Fibroblast of villous mesenchyme (primary cell): ENCODE measurements around the gene FAT1. TPM values are rescaled to one million over a fixed set of nuclear protein-coding genes. Genes with fewer than 3 reads are reported as not detected.

ENCODE experiments used
- DNase-seq: peaks from one replicate; pipeline ENCODE4 v3.0.0-alpha.2; 2010; ENCODE audit warnings: low read depth
- H3K4me3 ChIP-seq: 2 replicates; pipeline ENCODE4 v1.5.1; 2011; ENCODE audit warnings: low read depth, mild to moderate bottlenecking, low read length
- total RNA-seq: library from RNA; depleted of rRNA; stranded (reverse); fragments of >200 nt; gene quantifications from 2 replicates; pipeline ENCODE4 v1.2.3, GENCODE V29; 2012
- TF ChIP-seq, protein P1 (sequence below): IDR thresholded peaks from 2 replicates; pipeline ENCODE4 v1.5.1; 2012; ENCODE audit warnings: low read depth, mild to moderate bottlenecking, low read length; ENCODE audit not compliant: insufficient read depth

FAT1 gene
- total RNA-seq, 1 donor, result 454 TPM

- DNase-seq, result peak; percentile 88
- peak overlapping the region; percentile 48 for H3K4me3 ChIP-seq
- TF ChIP-seq, protein P1, sequence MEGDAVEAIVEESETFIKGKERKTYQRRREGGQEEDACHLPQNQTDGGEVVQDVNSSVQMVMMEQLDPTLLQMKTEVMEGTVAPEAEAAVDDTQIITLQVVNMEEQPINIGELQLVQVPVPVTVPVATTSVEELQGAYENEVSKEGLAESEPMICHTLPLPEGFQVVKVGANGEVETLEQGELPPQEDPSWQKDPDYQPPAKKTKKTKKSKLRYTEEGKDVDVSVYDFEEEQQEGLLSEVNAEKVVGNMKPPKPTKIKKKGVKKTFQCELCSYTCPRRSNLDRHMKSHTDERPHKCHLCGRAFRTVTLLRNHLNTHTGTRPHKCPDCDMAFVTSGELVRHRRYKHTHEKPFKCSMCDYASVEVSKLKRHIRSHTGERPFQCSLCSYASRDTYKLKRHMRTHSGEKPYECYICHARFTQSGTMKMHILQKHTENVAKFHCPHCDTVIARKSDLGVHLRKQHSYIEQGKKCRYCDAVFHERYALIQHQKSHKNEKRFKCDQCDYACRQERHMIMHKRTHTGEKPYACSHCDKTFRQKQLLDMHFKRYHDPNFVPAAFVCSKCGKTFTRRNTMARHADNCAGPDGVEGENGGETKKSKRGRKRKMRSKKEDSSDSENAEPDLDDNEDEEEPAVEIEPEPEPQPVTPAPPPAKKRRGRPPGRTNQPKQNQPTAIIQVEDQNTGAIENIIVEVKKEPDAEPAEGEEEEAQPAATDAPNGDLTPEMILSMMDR, result no peak
These were observed 153.3 kb downstream of the FAT1 start for GRCh38 chr4:186570193-186570996.

GRCh38 chr4:186569533-186570192 lies 154.0 kb downstream of the FAT1 start:
- DNase-seq, result no peak
- TF ChIP-seq, protein P1, result no peak
- H3K4me3 ChIP-seq, result peak overlapping the region; percentile 48

GRCh38 chr4:186566068-186566467 lies 157.6 kb downstream of the FAT1 start:
- no peak overlapping the region for H3K4me3 ChIP-seq
- no peak for DNase-seq
- TF ChIP-seq, protein P1, result no peak

- no peak overlapping the region for H3K4me3 ChIP-seq
- DNase-seq, result no peak
- TF ChIP-seq, protein P1, result no peak
These were observed 159.9 kb downstream of the FAT1 start for GRCh38 chr4:186563761-186564160.

- TF ChIP-seq, protein P1, result no peak
- no peak for DNase-seq
- H3K4me3 ChIP-seq, result no peak overlapping the region
These were observed 161.9 kb downstream of the FAT1 start for GRCh38 chr4:186561748-186562147.

GRCh38 chr4:186560647-186561046 lies 163.0 kb downstream of the FAT1 start:
- DNase-seq, result no peak
- TF ChIP-seq, protein P1, result no peak
- no peak overlapping the region for H3K4me3 ChIP-seq
